OCI-LY7 (cell line): ENCODE results near the gene TRMT13. TPM values are rescaled to one million over a fixed set of nuclear protein-coding genes. Genes with fewer than 3 reads are reported as not detected.

Experiments used
- Bru-seq: library from RNA; stranded (reverse); fragments of 400-500 nt; gene quantifications from one replicate; lab custom pipeline; 2021; lab: Mats Ljungman, UMichigan
- BruChase-seq, 2 experiments: library from RNA; stranded (reverse); fragments of 400-500 nt; gene quantifications; one replicate each; lab custom pipeline; 2021; lab: Mats Ljungman, UMichigan
- BruUV-seq: library from RNA; stranded (reverse); fragments of 400-500 nt; replicated peaks from 2 replicates; lab custom pipeline; 2021; lab: Mats Ljungman, UMichigan
- CTCF ChIA-PET: fragments of 300-600 bp; sonication (Branson Sonifier 250); formaldehyde crosslinking; loops from one replicate; lab custom pipeline; 2022; ENCODE audit warnings: antibody characterized with exemption; ENCODE audit not compliant: unreplicated experiment; lab: Charles Lee
- POLR2A ChIA-PET: fragments of 300-600 bp; sonication (Branson Sonifier 250); formaldehyde crosslinking; loops from one replicate; lab custom pipeline; 2022; ENCODE audit warnings: antibody characterized with exemption; lab: Charles Lee
- DNase-seq: peaks from one replicate; pipeline ENCODE4 v3.0.0-alpha.2; 2015; ENCODE audit warnings: low spot score
- H2AFZ ChIP-seq: fragments of 200-600 bp; sonication (generic), shearing (Covaris generic); 2 replicates; pipeline ENCODE4 v1.6.1; 2014; ENCODE audit warnings: mild to moderate bottlenecking, antibody characterized with exemption, low read length, moderate library complexity
- H3K27ac ChIP-seq: fragments of 200-600 bp; sonication (generic); 2 replicates; pipeline ENCODE4 v1.5.1; 2014; ENCODE audit warnings: mixed run types, low read depth, mild to moderate bottlenecking, moderate library complexity, low read length, inconsistent platforms; ENCODE audit not compliant: poor library complexity, severe bottlenecking
- H3K36me3 ChIP-seq: fragments of 200-600 bp; sonication (generic); 2 replicates; pipeline ENCODE4 v1.6.1; 2014; ENCODE audit warnings: mild to moderate bottlenecking, antibody characterized with exemption, low read length, moderate library complexity, mixed read lengths; ENCODE audit not compliant: insufficient read depth
- H3K4me1 ChIP-seq: fragments of 200-600 bp; sonication (generic); 2 replicates; pipeline ENCODE4 v1.5.1; 2014; ENCODE audit warnings: mild to moderate bottlenecking, low read length; ENCODE audit not compliant: insufficient read depth, poor library complexity, severe bottlenecking
- H3K4me2 ChIP-seq: fragments of 200-600 bp; sonication (generic); 2 replicates; pipeline ENCODE4 v1.6.1; 2014; ENCODE audit warnings: mild to moderate bottlenecking, low read length
- H3K4me3 ChIP-seq: fragments of 200-600 bp; sonication (generic); 2 replicates; pipeline ENCODE4 v1.5.1; 2014; ENCODE audit warnings: mild to moderate bottlenecking, low read depth, low read length; ENCODE audit not compliant: poor library complexity, severe bottlenecking
- H3K79me2 ChIP-seq: fragments of 200-600 bp; sonication (generic); 2 replicates; pipeline ENCODE4 v1.6.1; 2016; ENCODE audit warnings: low read depth, mild to moderate bottlenecking, low read length, moderate library complexity, mixed read lengths; ENCODE audit not compliant: insufficient read depth
- H3K9me2 ChIP-seq: fragments of 200-600 bp; sonication (generic); 2 replicates; pipeline ENCODE4 v1.6.1; 2016; ENCODE audit warnings: mild to moderate bottlenecking, low read length, mixed read lengths; ENCODE audit not compliant: insufficient read depth
- H3K9me3 ChIP-seq: fragments of 200-600 bp; sonication (generic); 2 replicates; pipeline ENCODE4 v1.6.1; 2014; ENCODE audit warnings: mild to moderate bottlenecking, mixed run types, low read length, mixed read lengths
- H4K20me1 ChIP-seq: fragments of 200-600 bp; sonication (generic); 2 replicates; pipeline ENCODE4 v1.6.1; 2014; ENCODE audit warnings: mild to moderate bottlenecking, antibody characterized with exemption, low read length, moderate library complexity, mixed read lengths; ENCODE audit not compliant: insufficient read depth
- CTCF ChIP-seq: fragments of 200-600 bp; sonication (generic); conservative IDR thresholded peaks from 2 replicates; pipeline ENCODE4 v1.5.1; 2014; ENCODE audit warnings: mild to moderate bottlenecking, antibody characterized with exemption, low read length, moderate library complexity, mixed read lengths
- EZH2phosphoT487 ChIP-seq: fragments of 200-600 bp; sonication (generic); IDR thresholded peaks from 2 replicates; pipeline ENCODE4 v1.6.1; 2018; ENCODE audit warnings: low read depth, borderline replicate concordance, mild to moderate bottlenecking, mixed run types, antibody characterized with exemption, low read length, moderate library complexity, mixed read lengths
- intact Hi-C: fragments of 100-400 bp; cut with micrococcal nuclease; formaldehyde crosslinking; loops from one replicate; pipeline ENCODE4 v1.10.0; 2022; ENCODE audit not compliant: unreplicated experiment
- long read RNA-seq: library from polyadenylated mRNA; stranded (forward); transcript quantifications from one replicate; pipeline ENCODE4 v2.0.0, GENCODE V29; 2022
- total RNA-seq, 2 experiments: library from RNA; depleted of rRNA in 1 of 2; stranded (reverse); fragments of >200 nt in 1 of 2; shearing (Covaris generic) in 1 of 2; gene quantifications; 2 replicates each; pipeline ENCODE4 v1.2.3, GENCODE V29; 2014 to 2022

The TRMT13 gene
- total RNA-seq (2014; rRNA removed; shearing (Covaris generic)) = 14.5 and 24.2 TPM in 2 replicates
- total RNA-seq (2022) = 28.7 TPM in 2 replicates
- percentile 83 among the genes with signal in this experiment for Bru-seq, nascent RNA
- BruChase-seq, experiment 1, labeled RNA remaining after a 6-hour chase = percentile 84 among the genes with signal in this experiment
- percentile 93 among the genes with signal in this experiment for BruChase-seq, experiment 2, labeled RNA remaining after a 2-hour chase
- long read RNA-seq, transcript TRMT13-202 (11 exons, 3,129 nt) = major isoform, 16 of 45 reads
- long read RNA-seq, partial matches to known transcripts = 1 of 45 reads
- long read RNA-seq, other reads (novel, unspliced or antisense) = 28 of 45 reads

GRCh38 chr1:100132566-100133477 is at the start of gene TRMT13, which contains the start of gene SASS6:
Gene TRMT13, plus strand, starts transcription at chr1:100133163. Its CDS starts 6 bp downstream, at chr1:100133169.
Gene SASS6, minus strand, starts transcription at chr1:100132930. Its CDS starts 116 bp downstream, at chr1:100132814.
- ChIA-PET CTCF (interaction anchor here (0.6 kb wide), 1 partner anchor 762 kb away, joined by 3 read pairs; no protein-coding TSS in a partner anchor), POLR2A (interaction anchor here (0.6 to 1.5 kb wide), 10 partner anchors 9 to 369 kb away, joined by 3 to 6 read pairs (median 4); partner anchors contain the start of genes FRRS1 and SLC35A3)
- Histone ChIP-seq H3K4me2 (peak within 1 kb of the TSS; percentile 95), H3K9me3 (no peaks in the 10 kb centered on the region), H3K27ac (peak within 1 kb of the TSS; percentile 74), H2AFZ (peak within 1 kb of the TSS; percentile 92), H3K9me2 (no peaks in the 10 kb centered on the region), H4K20me1 (no peaks in the 10 kb centered on the region), H3K79me2 (peaks cover 85% of the 10 kb centered on the region), H3K4me1 (peaks cover 30% of the 10 kb centered on the region), H3K4me3 (peak within 1 kb of the TSS; percentile 96), H3K36me3 (peaks cover 27% of the 10 kb centered on the region)
- peak; percentile 97 for DNase-seq
- no TSS peak for BruUV-seq
- intact Hi-C loops = loop anchor here (1.0 to 10.0 kb wide), 7 partner anchors 95 to 762 kb away; partner anchors contain the start of genes CDC14A, DBT, EXTL2 and RTCA
- TF ChIP-seq CTCF (no peak), EZH2phosphoT487 (no peak)

- Histone ChIP-seq H3K4me2 (no peak overlapping the region), H3K36me3 (peaks cover 71% of the 10 kb centered on the region), H2AFZ (no peak overlapping the region), H3K4me3 (no peak overlapping the region), H3K79me2 (no peaks in the 10 kb centered on the region), H3K27ac (no peak overlapping the region), H4K20me1 (no peaks in the 10 kb centered on the region), H3K4me1 (no peaks in the 10 kb centered on the region), H3K9me2 (no peaks in the 10 kb centered on the region), H3K9me3 (no peaks in the 10 kb centered on the region)
- POLR2A ChIA-PET = interaction anchor here (0.7 to 1.2 kb wide), 7 partner anchors 12 to 371 kb away, joined by 3 to 7 read pairs (median 3); partner anchors contain the start of gene TRMT13
- intact Hi-C loops = no loop called here
- DNase-seq = no peak
- TF ChIP-seq EZH2phosphoT487 (no peak), CTCF (no peak)
- CTCF ChIA-PET = no interaction called here
- no TSS peak for BruUV-seq
These were observed 45.6 kb upstream of the TRMT13 start for GRCh38 chr1:100087396-100087795.
